H1 (cell line): ENCODE data around the gene CEP104.

Experiments used
- CEBPB ChIP-seq: IDR thresholded peaks from 2 replicates; pipeline ENCODE4 v1.6.1; 2012; ENCODE audit warnings: low read depth, low read length
- CHD1 ChIP-seq: IDR thresholded peaks from 2 replicates; pipeline ENCODE4 v1.6.1; 2012; ENCODE audit warnings: low read depth, low read length, improper control_type of control experiment
- CHD7 ChIP-seq: fragments of 300-600 bp; sonication (generic); IDR thresholded peaks from 2 replicates; pipeline ENCODE4 v1.7.1; 2012; ENCODE audit warnings: low read length, moderate library complexity, mild to moderate bottlenecking, inconsistent platforms; ENCODE audit not compliant: insufficient replicate concordance
- CTCF ChIP-seq, 3 experiments: IDR thresholded peaks; 1 replicate in 2 of 3; 2 replicates in 1 of 3; pipeline versions ENCODE4 v1.5.1 to v1.6.1; 2011; ENCODE audit warnings: low read length in 3 of 3, mild to moderate bottlenecking in 3 of 3, inconsistent platforms in 2 of 3, low read depth in 1 of 3, moderate library complexity in 1 of 3; ENCODE audit not compliant: insufficient read depth in 1 of 3; ENCODE audit errors: control extremely low read depth in 1 of 3
- EP300 ChIP-seq, 2 experiments: IDR thresholded peaks; 1 replicate in 1 of 2; 2 replicates in 1 of 2; pipeline ENCODE4 v1.6.1; 2011 to 2012; ENCODE audit warnings: low read depth in 2 of 2, low read length in 2 of 2, mild to moderate bottlenecking in 2 of 2, borderline replicate concordance in 1 of 2, inconsistent platforms in 1 of 2, moderate library complexity in 1 of 2
- JUN ChIP-seq: IDR thresholded peaks from 2 replicates; pipeline ENCODE4 v1.6.1; 2011; ENCODE audit warnings: low read depth, mild to moderate bottlenecking, improper control_type of control experiment, low read length
- MAFK ChIP-seq: IDR thresholded peaks from 2 replicates; pipeline ENCODE4 v1.6.1; 2012; ENCODE audit warnings: low read depth, mild to moderate bottlenecking, improper control_type of control experiment, low read length
- POLR2A ChIP-seq, 2 experiments: IDR thresholded peaks; 1 replicate in 1 of 2; 2 replicates in 1 of 2; pipeline ENCODE4 v1.6.1; 2011; ENCODE audit warnings: low read depth in 2 of 2, low read length in 2 of 2, mild to moderate bottlenecking in 2 of 2; ENCODE audit errors: control extremely low read depth in 1 of 2
- POLR2AphosphoS5 ChIP-seq: IDR thresholded peaks from 2 replicates; pipeline ENCODE4 v1.6.1; 2011; ENCODE audit warnings: low read depth, low read length
- SP1 ChIP-seq: IDR thresholded peaks from 2 replicates; pipeline ENCODE4 v1.6.1; 2011; ENCODE audit warnings: low read depth, low read length
- TAF1 ChIP-seq: IDR thresholded peaks from 2 replicates; pipeline ENCODE4 v1.6.1; 2011; ENCODE audit warnings: mild to moderate bottlenecking, low read depth, low read length

DNA sequence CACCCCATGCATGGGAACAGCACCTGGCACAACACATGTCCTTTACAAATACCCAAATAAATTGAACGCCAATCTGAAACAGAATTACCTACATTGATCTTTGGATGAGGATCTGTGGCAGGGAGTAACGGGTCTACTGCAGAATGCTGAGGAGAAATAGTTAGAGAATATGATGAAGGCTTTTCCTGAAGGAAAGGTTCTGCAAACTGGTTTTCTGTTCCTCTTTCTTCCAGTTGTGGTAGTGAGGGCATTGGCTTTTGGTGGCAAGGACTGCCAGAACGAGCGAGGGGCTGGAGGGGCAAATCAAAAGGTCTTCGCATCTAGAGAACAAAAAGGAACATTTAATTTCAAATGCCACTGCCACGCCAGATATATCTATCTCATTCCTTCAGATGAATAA lies 19.8 kb downstream of the CEP104 start:
- TF ChIP-seq CEBPB (no peak), JUN (no peak), CHD7 (no peak), SP1 (no peak), CTCF (IDR thresholded peaks at IDR 0.05; ENCODE audit: control extremely low read depth in 1 of 3, insufficient read depth in 1 of 3, low read depth in 1 of 3, low read length in 3 of 3) (no peak), TAF1 (no peak), MAFK (no peak), EP300 (IDR thresholded peaks at IDR 0.05; ENCODE audit: borderline replicate concordance in 1 of 2, low read depth in 2 of 2, low read length in 2 of 2) (no peak), CHD1 (no peak), POLR2A (IDR thresholded peaks at IDR 0.05; ENCODE audit: control extremely low read depth in 1 of 2, low read depth in 2 of 2, low read length in 2 of 2) (no peak), POLR2AphosphoS5 (no peak)
